Measurements from ENCODE around the gene APPL2. TPM values are rescaled to one million over a fixed set of nuclear protein-coding genes. Genes with fewer than 3 reads are reported as not detected.
"Not testable (repeated sequence)": the region's sequence is repeated elsewhere in the genome, so short reads cannot be mapped to it uniquely, and the experiment has no call there.

APPL2 gene
- total RNA-seq, 4 donors from 2014 or later: 81.4 to 410 (median 151) TPM

GRCh38 chr12:105256011-105256410 is 20.0 kb upstream of the APPL2 start:
- H3K4me3 ChIP-seq: no peak overlapping the region
- in situ Hi-C loops (cut with MboI; ENCODE audit: low pct_ligation_motif_present in 1 of 4, low pct_unique_long_range_greater_than_20kb in 1 of 4, low sequenced_read_pairs in 3 of 4): no loop called here
- no peak overlapping the region for H3K27ac ChIP-seq
- no peak for DNase-seq
- no peaks in the 10 kb centered on the region for H3K4me1 ChIP-seq
- H3K9me3 ChIP-seq: no peaks in the 10 kb centered on the region
- 75 to 78% methylated on average over 2 of the region's 2 CpGs for WGBS, 2 donors (ENCODE audit: low coverage in 1 of 2)
- no peaks in the 10 kb centered on the region for H3K27me3 ChIP-seq
- H3K36me3 ChIP-seq: no peaks in the 10 kb centered on the region
- intact Hi-C loops (cut with DNase I; ENCODE audit: low total_unique reads): no loop called here
- TF ChIP-seq EP300 (IDR thresholded peaks at IDR 0.05; ENCODE audit: low read depth): no peak
- TF ChIP-seq CTCF (IDR thresholded peaks at IDR 0.05): no peak
- no peak for TF ChIP-seq POLR2AphosphoS5 (IDR thresholded peaks at IDR 0.05)
- TF ChIP-seq POLR2A (IDR thresholded peaks at IDR 0.05): no peak

- TF ChIP-seq POLR2A (IDR thresholded peaks at IDR 0.05) (no peak), EP300 (IDR thresholded peaks at IDR 0.05; ENCODE audit: low read depth) (no peak), CTCF (IDR thresholded peaks at IDR 0.05) (no peak), POLR2AphosphoS5 (IDR thresholded peaks at IDR 0.05) (no peak)
- Histone ChIP-seq H3K4me1 (no peaks in the 10 kb centered on the region), H3K36me3 (no peaks in the 10 kb centered on the region), H3K27me3 (no peaks in the 10 kb centered on the region), H3K4me3 (no peak overlapping the region), H3K27ac (no peak overlapping the region), H3K9me3 (no peaks in the 10 kb centered on the region)
- in situ Hi-C loops (cut with MboI; ENCODE audit: low pct_ligation_motif_present in 1 of 4, low pct_unique_long_range_greater_than_20kb in 1 of 4, low sequenced_read_pairs in 3 of 4) (no loop called here), intact Hi-C loops (cut with DNase I; ENCODE audit: low total_unique reads) (no loop called here)
- 67 to 80% methylated on average over 1 to 3 of the region's 3 CpGs for WGBS, 2 donors (ENCODE audit: low coverage in 1 of 2)
- DNase-seq: no peak
Observed at GRCh38 chr12:105253866-105254513, 18.0 kb upstream of the APPL2 start.

- DNase-seq: no peak
- intact Hi-C loops (cut with DNase I; ENCODE audit: low total_unique reads) (no loop called here), in situ Hi-C loops (cut with MboI; ENCODE audit: low pct_ligation_motif_present in 1 of 4, low pct_unique_long_range_greater_than_20kb in 1 of 4, low sequenced_read_pairs in 3 of 4) (no loop called here)
- Histone ChIP-seq H3K4me3 (no peak overlapping the region), H3K9me3 (no peaks in the 10 kb centered on the region), H3K4me1 (no peaks in the 10 kb centered on the region), H3K27ac (no peak overlapping the region), H3K27me3 (no peaks in the 10 kb centered on the region), H3K36me3 (no peaks in the 10 kb centered on the region)
- TF ChIP-seq EP300 (IDR thresholded peaks at IDR 0.05; ENCODE audit: low read depth) (no peak), POLR2A (IDR thresholded peaks at IDR 0.05) (no peak), POLR2AphosphoS5 (IDR thresholded peaks at IDR 0.05) (no peak), CTCF (IDR thresholded peaks at IDR 0.05) (no peak)
- WGBS, 2 donors (ENCODE audit: low coverage in 1 of 2): 91 to 92% methylated on average over 5 of the region's 5 CpGs
Observed at GRCh38 chr12:105252901-105253300, 16.9 kb upstream of the APPL2 start.

- in situ Hi-C loops (cut with MboI; ENCODE audit: low pct_ligation_motif_present in 1 of 4, low pct_unique_long_range_greater_than_20kb in 1 of 4, low sequenced_read_pairs in 3 of 4); DNase-seq; H3K36me3 ChIP-seq; H3K9me3 ChIP-seq; intact Hi-C loops (cut with DNase I; ENCODE audit: low total_unique reads); H3K27me3 ChIP-seq; H3K4me3 ChIP-seq; H3K4me1 ChIP-seq; H3K27ac ChIP-seq: not testable (repeated sequence)
- 86 to 100% methylated on average over 9 to 19 of the region's 20 CpGs for WGBS, 2 donors (ENCODE audit: low coverage in 1 of 2)
Observed at GRCh38 chr12:105245776-105246427, 9.9 kb upstream of the APPL2 start.

All from transverse colon (tissue), 4 donors.